Keratinocyte (primary cell): ENCODE data around the gene LAMA1. TPM values are rescaled to one million over a fixed set of nuclear protein-coding genes. Genes with fewer than 3 reads are reported as not detected.
A peak's percentile ranks its signal among the peaks of the same experiment; 100 is the strongest.

Experiments
- DNase-seq: peaks from one replicate; pipeline ENCODE4 v3.0.0-alpha.2; 2011; ENCODE audit warnings: low read depth, missing footprints, low spot score
- FAIRE-seq: peaks from 2 replicates; lab custom pipeline; 2011; peaks lifted over from hg19 to GRCh38; lab: Jason Lieb, UNC
- H2AFZ ChIP-seq: 2 replicates; pipeline ENCODE4 v1.6.0; 2012; ENCODE audit warnings: low read length, control low read depth, inconsistent platforms; ENCODE audit not compliant: control insufficient read depth
- H3K27ac ChIP-seq: 2 replicates; pipeline ENCODE4 v1.5.1; 2011; ENCODE audit warnings: low read length; ENCODE audit not compliant: control insufficient read depth, insufficient read depth
- H3K27me3 ChIP-seq: 3 replicates; pipeline ENCODE4 v1.6.0; 2011; ENCODE audit warnings: low read length; ENCODE audit not compliant: control insufficient read depth, insufficient read depth; ENCODE audit errors: extremely low read depth
- H3K36me3 ChIP-seq, 2 experiments: 2 replicates in 1 of 2; 3 replicates in 1 of 2; pipeline ENCODE4 v1.5.1; 2011; ENCODE audit warnings: low read length in 2 of 2, mild to moderate bottlenecking in 1 of 2; ENCODE audit not compliant: control insufficient read depth in 2 of 2, insufficient read depth in 2 of 2; ENCODE audit errors: extremely low read depth in 1 of 2
- H3K4me1 ChIP-seq: 3 replicates; pipeline ENCODE4 v1.5.1; 2011; ENCODE audit warnings: low read length; ENCODE audit not compliant: control insufficient read depth, insufficient read depth; ENCODE audit errors: extremely low read depth
- H3K4me2 ChIP-seq: 3 replicates; pipeline ENCODE4 v1.6.0; 2011; ENCODE audit warnings: low read depth, low read length; ENCODE audit not compliant: control insufficient read depth, insufficient read depth; ENCODE audit errors: extremely low read depth
- H3K4me3 ChIP-seq, 3 experiments: fragments of 200-600 bp in 1 of 3; sonication (generic) in 1 of 3; 2 replicates in 2 of 3; 3 replicates in 1 of 3; pipeline ENCODE4 v1.5.1; 2011 to 2016; ENCODE audit warnings: low read length in 3 of 3, mild to moderate bottlenecking in 3 of 3, control low read depth in 2 of 3, inconsistent platforms in 1 of 3, low read depth in 1 of 3, mixed read lengths in 1 of 3, mixed run types in 1 of 3, moderate library complexity in 1 of 3; ENCODE audit not compliant: control insufficient read depth in 2 of 3, insufficient read depth in 2 of 3; ENCODE audit errors: extremely low read depth in 1 of 3
- H3K79me2 ChIP-seq: 2 replicates; pipeline ENCODE4 v1.6.0; 2012; ENCODE audit warnings: low read length; ENCODE audit not compliant: control insufficient read depth, insufficient read depth
- H3K9ac ChIP-seq: 3 replicates; pipeline ENCODE4 v1.6.0; 2011; ENCODE audit warnings: low read length; ENCODE audit not compliant: control insufficient read depth, insufficient read depth; ENCODE audit errors: extremely low read depth
- H3K9me1 ChIP-seq: 3 replicates; pipeline ENCODE4 v1.6.0; 2011; ENCODE audit warnings: low read length; ENCODE audit not compliant: control insufficient read depth, insufficient read depth; ENCODE audit errors: extremely low read depth
- H3K9me3 ChIP-seq: 2 replicates; pipeline ENCODE4 v1.5.1; 2012; ENCODE audit warnings: low read depth, low read length; ENCODE audit not compliant: control insufficient read depth
- H4K20me1 ChIP-seq: 3 replicates; pipeline ENCODE4 v1.6.0; 2011; ENCODE audit warnings: low read length; ENCODE audit not compliant: control insufficient read depth, insufficient read depth; ENCODE audit errors: extremely low read depth
- EZH2 ChIP-seq: IDR thresholded peaks from one replicate; pipeline ENCODE4 v1.6.1; 2012; ENCODE audit warnings: inconsistent platforms, mild to moderate bottlenecking, low read length, moderate library complexity
- dilution Hi-C: fragments of 300-500 bp; cut with MboI; formaldehyde crosslinking; loops from one replicate; pipeline ENCODE4 v1.7.0; 2020; ENCODE audit warnings: low sequenced_read_pairs; ENCODE audit not compliant: extremely low pct_ligation_motif_present
- polyA plus RNA-seq, 5 experiments: library from polyadenylated mRNA; depleted of rRNA in 3 of 5; stranded (reverse) in 3 of 5; stranded (forward) in 1 of 5; unstranded in 1 of 5; fragments of >200 nt; gene quantifications; 1 replicate in 1 of 5; 2 replicates in 3 of 5; 3 replicates in 1 of 5; pipeline versions ENCODE4 v1.2.1 to v1.2.3, GENCODE V29; 2011 to 2012; ENCODE audit warnings: missing spikeins in 2 of 5, low read depth in 1 of 5, low replicate concordance in 1 of 5
- TF ChIP-seq, protein P1 (sequence below), 3 experiments: IDR thresholded peaks in 1 of 3; conservative IDR thresholded peaks in 1 of 3; optimal IDR thresholded peaks in 1 of 3; 2 replicates in 2 of 3; 3 replicates in 1 of 3; pipeline versions ENCODE3 to v1.5.1; 2011; ENCODE audit warnings: low read length in 3 of 3, mild to moderate bottlenecking in 3 of 3, moderate library complexity in 2 of 3, control low read depth in 1 of 3, inconsistent platforms in 1 of 3; ENCODE audit not compliant: insufficient read depth in 2 of 3; ENCODE audit errors: extremely low read depth in 1 of 3

The LAMA1 gene
- polyA plus RNA-seq, 1 donor (not counting 4 experiments of a cell fraction or from before 2014, with no cell fraction given): 2.1 TPM

- Histone ChIP-seq H3K9ac (no peak overlapping the region), H3K4me2 (no peak overlapping the region), H3K4me1 (peaks cover 8% of the 10 kb centered on the region), H3K79me2 (no peaks in the 10 kb centered on the region), H3K9me3 (no peaks in the 10 kb centered on the region), H3K27me3 (no peaks in the 10 kb centered on the region), H3K27ac (no peak overlapping the region), H3K4me3 (no peak overlapping the region), H3K36me3 (no peaks in the 10 kb centered on the region), H3K9me1 (no peaks in the 10 kb centered on the region), H4K20me1 (no peaks in the 10 kb centered on the region), H2AFZ (peak overlapping the region; percentile 53)
- dilution Hi-C loops: loop anchor here (25.0 kb wide), 1 partner anchor 152 kb away; no protein-coding TSS in a partner anchor
- DNase-seq (no peak), FAIRE-seq (no peak)
- TF ChIP-seq EZH2: no peak
- TF ChIP-seq, protein P1, sequence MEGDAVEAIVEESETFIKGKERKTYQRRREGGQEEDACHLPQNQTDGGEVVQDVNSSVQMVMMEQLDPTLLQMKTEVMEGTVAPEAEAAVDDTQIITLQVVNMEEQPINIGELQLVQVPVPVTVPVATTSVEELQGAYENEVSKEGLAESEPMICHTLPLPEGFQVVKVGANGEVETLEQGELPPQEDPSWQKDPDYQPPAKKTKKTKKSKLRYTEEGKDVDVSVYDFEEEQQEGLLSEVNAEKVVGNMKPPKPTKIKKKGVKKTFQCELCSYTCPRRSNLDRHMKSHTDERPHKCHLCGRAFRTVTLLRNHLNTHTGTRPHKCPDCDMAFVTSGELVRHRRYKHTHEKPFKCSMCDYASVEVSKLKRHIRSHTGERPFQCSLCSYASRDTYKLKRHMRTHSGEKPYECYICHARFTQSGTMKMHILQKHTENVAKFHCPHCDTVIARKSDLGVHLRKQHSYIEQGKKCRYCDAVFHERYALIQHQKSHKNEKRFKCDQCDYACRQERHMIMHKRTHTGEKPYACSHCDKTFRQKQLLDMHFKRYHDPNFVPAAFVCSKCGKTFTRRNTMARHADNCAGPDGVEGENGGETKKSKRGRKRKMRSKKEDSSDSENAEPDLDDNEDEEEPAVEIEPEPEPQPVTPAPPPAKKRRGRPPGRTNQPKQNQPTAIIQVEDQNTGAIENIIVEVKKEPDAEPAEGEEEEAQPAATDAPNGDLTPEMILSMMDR (optimal IDR thresholded peaks at IDR 0.05 in 1 of 3, IDR thresholded peaks at IDR 0.05 in 1 of 3, conservative IDR thresholded peaks at IDR 0.05 in 1 of 3; ENCODE audit: extremely low read depth in 1 of 3, insufficient read depth in 2 of 3, low read length in 3 of 3): no peak
These were observed 82.7 kb downstream of the LAMA1 start for GRCh38 chr18:7034924-7035323.

- peaks cover 4% of the 10 kb centered on the region for H3K27me3 ChIP-seq
- no peaks in the 10 kb centered on the region for H3K9me1 ChIP-seq
- H3K4me1 ChIP-seq: peaks cover 4% of the 10 kb centered on the region
- no peaks in the 10 kb centered on the region for H3K36me3 ChIP-seq
- H2AFZ ChIP-seq: no peak overlapping the region
- H4K20me1 ChIP-seq: no peaks in the 10 kb centered on the region
- no peak overlapping the region for H3K4me3 ChIP-seq
- no peak overlapping the region for H3K4me2 ChIP-seq
- H3K9me3 ChIP-seq: no peaks in the 10 kb centered on the region
- FAIRE-seq: no peak
- dilution Hi-C loops: loop anchor here (25.0 kb wide), 1 partner anchor 155 kb away; no protein-coding TSS in a partner anchor
- no peaks in the 10 kb centered on the region for H3K79me2 ChIP-seq
- H3K27ac ChIP-seq: no peak overlapping the region
- no peak overlapping the region for H3K9ac ChIP-seq
- DNase-seq: no peak
- TF ChIP-seq, protein P1 (optimal IDR thresholded peaks at IDR 0.05 in 1 of 3, IDR thresholded peaks at IDR 0.05 in 1 of 3, conservative IDR thresholded peaks at IDR 0.05 in 1 of 3; ENCODE audit: extremely low read depth in 1 of 3, insufficient read depth in 2 of 3, low read length in 3 of 3): no peak
- TF ChIP-seq EZH2: no peak
These were observed 85.1 kb downstream of the LAMA1 start for GRCh38 chr18:7032537-7032936.
